B cell (primary cell): ENCODE data around the gene LRRC63. TPM values are rescaled to one million over a fixed set of nuclear protein-coding genes. Genes with fewer than 3 reads are reported as not detected.

Experiments used
- ATAC-seq: fragments of 200-7000 bp; cut with Tn5 transposase; one replicate; pipeline ENCODE4 v1.10.0; 2021; ENCODE audit warnings: low read depth, mild to moderate bottlenecking, moderate number of reproducible peaks, moderate library complexity
- CTCF ChIA-PET: fragments of 350-600 bp; sonication (Branson Sonifier 250); formaldehyde crosslinking; loops from one replicate; lab custom pipeline; 2021; ENCODE audit warnings: antibody characterized with exemption, inconsistent platforms; lab: Charles Lee
- POLR2A ChIA-PET: fragments of 350-600 bp; sonication (Branson Sonifier 250); formaldehyde crosslinking; loops from one replicate; lab custom pipeline; 2021; ENCODE audit warnings: antibody characterized with exemption; lab: Charles Lee
- DNase-seq: peaks from one replicate; pipeline ENCODE4 v3.0.0; 2013
- H2AFZ ChIP-seq: 2 replicates; pipeline ENCODE4 v1.6.1; 2012; ENCODE audit warnings: mild to moderate bottlenecking, low read depth, low read length; ENCODE audit not compliant: insufficient read depth, poor library complexity, severe bottlenecking
- H3K27ac ChIP-seq, 2 donors: 1 replicate in 1 of 2; 2 replicates in 1 of 2; pipeline ENCODE4 v1.5.1; 2012 to 2013; ENCODE audit warnings: low read length in 2 of 2, mild to moderate bottlenecking in 2 of 2, moderate library complexity in 1 of 2
- H3K27me3 ChIP-seq, 4 experiments: fragments of 200-600 bp in 1 of 4; sonication (generic) in 1 of 4; replicated peaks in 1 of 4; 1 replicate in 2 of 4; 2 replicates in 2 of 4; pipeline versions ENCODE4 v1.6.1 to v1.7.0; 2013 to 2016; ENCODE audit warnings: low read length in 3 of 4, mild to moderate bottlenecking in 2 of 4, mixed read lengths in 1 of 4, moderate library complexity in 1 of 4; ENCODE audit not compliant: insufficient read depth in 4 of 4, control insufficient read depth in 3 of 4; ENCODE audit errors: control extremely low read depth in 1 of 4
- H3K36me3 ChIP-seq, 2 experiments: replicated peaks in 1 of 2; 1 replicate in 1 of 2; 2 replicates in 1 of 2; pipeline versions ENCODE4 v1.6.1 to v1.7.1; 2013; ENCODE audit warnings: low read length in 1 of 2; ENCODE audit not compliant: insufficient read depth in 2 of 2, control insufficient read depth in 1 of 2; ENCODE audit errors: control extremely low read depth in 1 of 2, extremely low read depth in 1 of 2
- H3K4me1 ChIP-seq, 2 donors: fragments of 200-600 bp in 1 of 2; sonication (generic) in 1 of 2; 1 replicate in 1 of 2; 2 replicates in 1 of 2; pipeline versions ENCODE4 v1.5.1 to v1.6.1; 2013 to 2017; ENCODE audit warnings: low read length in 2 of 2; ENCODE audit not compliant: control insufficient read depth in 2 of 2, insufficient read depth in 2 of 2
- H3K4me2 ChIP-seq: replicated peaks from 2 replicates; pipeline ENCODE3; 2012; ENCODE audit warnings: mild to moderate bottlenecking, low read depth, low read length; ENCODE audit not compliant: poor library complexity, severe bottlenecking
- H3K4me3 ChIP-seq, 5 experiments: fragments of 200-600 bp in 1 of 5; sonication (generic) in 1 of 5; 1 replicate in 3 of 5; 2 replicates in 2 of 5; pipeline versions ENCODE4 v1.5.1 to v1.7.0; 2011 to 2016; ENCODE audit warnings: low read length in 4 of 5, mild to moderate bottlenecking in 4 of 5, low read depth in 2 of 5, control low read depth in 1 of 5, moderate library complexity in 1 of 5; ENCODE audit not compliant: insufficient read depth in 1 of 5; ENCODE audit errors: control extremely low read depth in 1 of 5, extremely low read depth in 1 of 5
- H3K79me2 ChIP-seq: fragments of 200-600 bp; sonication (generic); one replicate; pipeline ENCODE4 v1.6.0; 2016; ENCODE audit warnings: low read length; ENCODE audit not compliant: control insufficient read depth, insufficient read depth
- H3K9ac ChIP-seq: fragments of 200-600 bp; sonication (generic); 2 replicates; pipeline ENCODE4 v1.6.1; 2017; ENCODE audit warnings: mild to moderate bottlenecking, low read length, moderate library complexity
- H3K9me3 ChIP-seq, 3 donors: one replicate each; pipeline versions ENCODE4 v1.6.1 to v1.7.1; 2013; ENCODE audit warnings: low read length in 2 of 3; ENCODE audit not compliant: control insufficient read depth in 2 of 3, insufficient read depth in 1 of 3; ENCODE audit errors: control extremely low read depth in 1 of 3
- H4K20me1 ChIP-seq: 2 replicates; pipeline ENCODE4 v1.6.0; 2012; ENCODE audit warnings: mild to moderate bottlenecking, low read length; ENCODE audit not compliant: insufficient read depth, control insufficient read depth, poor library complexity, severe bottlenecking
- H3K27ac Mint-ChIP-seq: one replicate; pipeline ENCODE4 v1.8.0; 2021; ENCODE audit warnings: mixed read lengths
- H3K27me3 Mint-ChIP-seq: one replicate; pipeline ENCODE4 v1.8.0; 2021; ENCODE audit warnings: mixed read lengths
- H3K4me1 Mint-ChIP-seq: one replicate; pipeline ENCODE4 v1.8.0; 2021; ENCODE audit warnings: mixed read lengths
- H3K4me3 Mint-ChIP-seq: one replicate; pipeline ENCODE4 v1.8.0; 2021; ENCODE audit warnings: mixed read lengths
- H3K9me3 Mint-ChIP-seq: one replicate; pipeline ENCODE4 v1.8.0; 2022; ENCODE audit warnings: mixed read lengths; ENCODE audit not compliant: insufficient read depth
- EZH2 ChIP-seq: IDR thresholded peaks from 2 replicates; pipeline ENCODE4 v1.6.1; 2012; ENCODE audit warnings: borderline replicate concordance, low read depth, mild to moderate bottlenecking, moderate library complexity, low read length; ENCODE audit not compliant: insufficient read depth, poor library complexity, severe bottlenecking
- WGBS: methylation state at CpG from one replicate; pipeline ENCODE4 v1.1.5; 2013; ENCODE audit warnings: missing lambda C conversion rate; ENCODE audit not compliant: insufficient coverage; 5-methylcytosine and 5-hydroxymethylcytosine counted together
- intact Hi-C: fragments of 100-400 bp; cut with micrococcal nuclease; formaldehyde crosslinking; loops from one replicate; pipeline ENCODE4 v1.10.0; 2022
- polyA plus RNA-seq: library from polyadenylated mRNA; depleted of rRNA; stranded (reverse); fragments of >200 nt; gene quantifications from 2 replicates; pipeline ENCODE4 v1.2.3, GENCODE V29; 2012
- total RNA-seq, 2 donors: library from RNA; stranded (reverse); fragments of 120-200 nt in 1 of 2; gene quantifications; 1 replicate in 1 of 2; 2 replicates in 1 of 2; pipeline versions ENCODE4 v1.2.3 to v1.2.4, GENCODE V29; 2013 to 2022
- TF ChIP-seq, protein P1 (sequence below): fragments of 200-600 bp; IDR thresholded peaks from one replicate; pipeline ENCODE4 v1.8.0; 2022; ENCODE audit warnings: antibody characterized with exemption, mild to moderate bottlenecking

Gene LRRC63
- total and polyA plus RNA-seq, 2 donors (not counting 1 experiment from before 2014, with no cell fraction given): 0.06 to 0.25 TPM

DNA sequence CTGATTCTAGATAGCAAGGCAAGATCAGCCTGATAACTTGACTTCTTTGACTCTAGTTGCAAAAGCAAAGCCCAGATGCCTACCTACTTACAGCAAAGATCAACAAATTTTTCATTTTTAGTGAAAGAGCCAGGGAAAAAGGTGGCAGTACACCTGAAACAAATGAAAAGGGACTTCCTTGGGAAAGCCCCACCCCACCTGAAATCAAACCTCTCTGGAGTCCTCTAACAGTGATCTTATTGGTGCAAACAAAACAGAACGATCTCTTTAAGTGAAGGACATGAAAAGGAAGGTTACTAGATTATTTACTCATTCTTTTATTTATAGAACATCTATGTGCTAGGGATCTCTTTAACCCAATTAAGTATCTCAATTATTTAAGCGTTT is 29.2 kb upstream of the LRRC63 start:
- no peak overlapping the region for H2AFZ ChIP-seq
- H3K27me3 Mint-ChIP-seq: no peaks in the 10 kb centered on the region
- peaks cover 88% of the 10 kb centered on the region for H3K79me2 ChIP-seq
- peak overlapping the region; percentile 84 to 91 for H3K27ac ChIP-seq
- DNase-seq (no peak), ATAC-seq (no peak)
- H3K4me2 ChIP-seq: peak overlapping the region; percentile 90
- H3K4me3 Mint-ChIP-seq: peak overlapping the region; percentile 98
- ChIA-PET CTCF (interaction anchor here (0.7 to 17.4 kb wide), 10 partner anchors 9 to 831 kb away, joined by 3 to 225 read pairs (median 6); no protein-coding TSS in a partner anchor), POLR2A (interaction anchor here (0.6 to 1.1 kb wide), 2 partner anchors 11 to 29 kb away, joined by 3 to 10 read pairs; no protein-coding TSS in a partner anchor)
- no peaks in the 10 kb centered on the region for H3K9me3 ChIP-seq
- intact Hi-C loops: loop anchor here (2.0 to 5.0 kb wide), 7 partner anchors 35 to 765 kb away; partner anchors contain the start of genes ESD, LRCH1 and SLC25A30
- peak overlapping the region; percentile 92 for H3K9ac ChIP-seq
- no CpG with 5 or more reads among the region's 2 CpGs for WGBS
- TF ChIP-seq, protein P1, sequence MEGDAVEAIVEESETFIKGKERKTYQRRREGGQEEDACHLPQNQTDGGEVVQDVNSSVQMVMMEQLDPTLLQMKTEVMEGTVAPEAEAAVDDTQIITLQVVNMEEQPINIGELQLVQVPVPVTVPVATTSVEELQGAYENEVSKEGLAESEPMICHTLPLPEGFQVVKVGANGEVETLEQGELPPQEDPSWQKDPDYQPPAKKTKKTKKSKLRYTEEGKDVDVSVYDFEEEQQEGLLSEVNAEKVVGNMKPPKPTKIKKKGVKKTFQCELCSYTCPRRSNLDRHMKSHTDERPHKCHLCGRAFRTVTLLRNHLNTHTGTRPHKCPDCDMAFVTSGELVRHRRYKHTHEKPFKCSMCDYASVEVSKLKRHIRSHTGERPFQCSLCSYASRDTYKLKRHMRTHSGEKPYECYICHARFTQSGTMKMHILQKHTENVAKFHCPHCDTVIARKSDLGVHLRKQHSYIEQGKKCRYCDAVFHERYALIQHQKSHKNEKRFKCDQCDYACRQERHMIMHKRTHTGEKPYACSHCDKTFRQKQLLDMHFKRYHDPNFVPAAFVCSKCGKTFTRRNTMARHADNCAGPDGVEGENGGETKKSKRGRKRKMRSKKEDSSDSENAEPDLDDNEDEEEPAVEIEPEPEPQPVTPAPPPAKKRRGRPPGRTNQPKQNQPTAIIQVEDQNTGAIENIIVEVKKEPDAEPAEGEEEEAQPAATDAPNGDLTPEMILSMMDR: no peak
- no peak for TF ChIP-seq EZH2
- H4K20me1 ChIP-seq: peaks cover 7% of the 10 kb centered on the region
- peaks cover 0 to 3% of the 10 kb centered on the region in 2 experiments for H3K36me3 ChIP-seq
- H3K9me3 Mint-ChIP-seq: no peaks in the 10 kb centered on the region
- peaks cover 59% of the 10 kb centered on the region for H3K4me1 Mint-ChIP-seq
- H3K4me3 ChIP-seq: peak overlapping the region; percentile 14 to 99 (median 38)
- peaks cover 43 to 44% of the 10 kb centered on the region in 2 donors for H3K4me1 ChIP-seq
- H3K27me3 ChIP-seq: no peaks in the 10 kb centered on the region
- peak overlapping the region; percentile 96 for H3K27ac Mint-ChIP-seq
